NB4 (cell line): ENCODE measurements around the gene SRPRA.
"Not testable (repeated sequence)": the region's sequence is repeated elsewhere in the genome, so short reads cannot be mapped to it uniquely, and the experiment has no call there.

Experiments
- DNase-seq: peaks from one replicate; pipeline ENCODE4 v3.0.0; 2010; ENCODE audit warnings: low read depth
- H3K4me3 ChIP-seq: one replicate; pipeline ENCODE4 v1.5.1; 2011; ENCODE audit warnings: mild to moderate bottlenecking, low read depth, low read length, moderate library complexity
- MYC ChIP-seq: IDR thresholded peaks from 2 replicates; pipeline ENCODE4 v1.6.1; 2011; ENCODE audit warnings: low read depth, low read length
- POLR2A ChIP-seq: IDR thresholded peaks from 2 replicates; pipeline ENCODE4 v1.6.1; 2011; ENCODE audit warnings: mild to moderate bottlenecking; ENCODE audit not compliant: insufficient read length; ENCODE audit errors: extremely low read depth
- TF ChIP-seq, protein P1 (sequence below): IDR thresholded peaks from 2 replicates; pipeline ENCODE4 v1.6.1; 2011; ENCODE audit warnings: low read depth, low read length
- TF ChIP-seq, protein P2 (sequence below): IDR thresholded peaks from one replicate; pipeline ENCODE4 v1.5.1; 2012; ENCODE audit warnings: low read depth, low read length

Gene SRPRA

DNA sequence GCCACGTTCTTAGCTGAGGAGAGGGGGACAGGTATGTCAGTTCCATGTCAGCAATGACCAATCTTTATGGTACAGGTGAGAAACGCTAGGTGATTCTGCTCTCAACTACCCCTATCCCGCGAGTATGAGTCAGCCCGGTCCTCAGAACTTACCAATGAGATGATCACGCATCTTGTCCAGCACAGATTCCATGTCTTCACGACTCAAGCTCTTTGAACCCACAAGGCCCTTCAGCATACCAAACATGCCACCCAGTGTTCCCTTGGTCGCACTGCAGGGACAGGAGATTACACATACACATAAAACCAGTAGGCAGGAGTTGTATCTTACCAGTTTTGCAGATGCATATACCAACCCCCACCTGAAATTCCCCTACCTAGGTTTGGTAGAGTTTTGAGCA lies 2.9 kb downstream of the SRPRA start:
- no peak overlapping the region for H3K4me3 ChIP-seq
- peak; percentile 37 for DNase-seq
- TF ChIP-seq, protein P1, sequence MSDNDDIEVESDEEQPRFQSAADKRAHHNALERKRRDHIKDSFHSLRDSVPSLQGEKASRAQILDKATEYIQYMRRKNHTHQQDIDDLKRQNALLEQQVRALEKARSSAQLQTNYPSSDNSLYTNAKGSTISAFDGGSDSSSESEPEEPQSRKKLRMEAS: no peak
- TF ChIP-seq MYC: no peak
- TF ChIP-seq POLR2A: no peak
- TF ChIP-seq, protein P2, sequence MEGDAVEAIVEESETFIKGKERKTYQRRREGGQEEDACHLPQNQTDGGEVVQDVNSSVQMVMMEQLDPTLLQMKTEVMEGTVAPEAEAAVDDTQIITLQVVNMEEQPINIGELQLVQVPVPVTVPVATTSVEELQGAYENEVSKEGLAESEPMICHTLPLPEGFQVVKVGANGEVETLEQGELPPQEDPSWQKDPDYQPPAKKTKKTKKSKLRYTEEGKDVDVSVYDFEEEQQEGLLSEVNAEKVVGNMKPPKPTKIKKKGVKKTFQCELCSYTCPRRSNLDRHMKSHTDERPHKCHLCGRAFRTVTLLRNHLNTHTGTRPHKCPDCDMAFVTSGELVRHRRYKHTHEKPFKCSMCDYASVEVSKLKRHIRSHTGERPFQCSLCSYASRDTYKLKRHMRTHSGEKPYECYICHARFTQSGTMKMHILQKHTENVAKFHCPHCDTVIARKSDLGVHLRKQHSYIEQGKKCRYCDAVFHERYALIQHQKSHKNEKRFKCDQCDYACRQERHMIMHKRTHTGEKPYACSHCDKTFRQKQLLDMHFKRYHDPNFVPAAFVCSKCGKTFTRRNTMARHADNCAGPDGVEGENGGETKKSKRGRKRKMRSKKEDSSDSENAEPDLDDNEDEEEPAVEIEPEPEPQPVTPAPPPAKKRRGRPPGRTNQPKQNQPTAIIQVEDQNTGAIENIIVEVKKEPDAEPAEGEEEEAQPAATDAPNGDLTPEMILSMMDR: no peak

DNA sequence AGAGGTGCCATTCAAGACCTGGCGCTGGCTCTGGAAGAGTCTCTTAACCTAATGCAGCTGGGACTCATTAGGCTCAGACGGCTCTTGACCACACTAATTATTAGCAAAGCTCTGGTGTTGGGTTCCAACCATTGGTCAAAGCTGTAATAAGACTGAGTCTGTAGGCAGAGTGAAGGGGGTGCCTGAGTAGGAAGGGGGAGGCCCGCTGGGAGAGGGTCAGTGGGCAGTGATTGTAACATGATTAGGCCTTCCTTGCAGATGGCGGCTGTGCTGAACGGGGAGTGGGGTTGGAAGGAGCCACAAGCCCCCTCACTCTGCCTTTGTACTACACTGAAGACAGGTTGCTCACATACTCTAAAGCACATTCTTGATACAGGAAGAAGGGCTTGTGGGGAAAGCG lies 5.2 kb downstream of the SRPRA start:
- DNase-seq: no peak
- TF ChIP-seq, protein P2: no peak
- TF ChIP-seq MYC (no peak), POLR2A (no peak)
- TF ChIP-seq, protein P1: no peak
- no peak overlapping the region for H3K4me3 ChIP-seq

DNA sequence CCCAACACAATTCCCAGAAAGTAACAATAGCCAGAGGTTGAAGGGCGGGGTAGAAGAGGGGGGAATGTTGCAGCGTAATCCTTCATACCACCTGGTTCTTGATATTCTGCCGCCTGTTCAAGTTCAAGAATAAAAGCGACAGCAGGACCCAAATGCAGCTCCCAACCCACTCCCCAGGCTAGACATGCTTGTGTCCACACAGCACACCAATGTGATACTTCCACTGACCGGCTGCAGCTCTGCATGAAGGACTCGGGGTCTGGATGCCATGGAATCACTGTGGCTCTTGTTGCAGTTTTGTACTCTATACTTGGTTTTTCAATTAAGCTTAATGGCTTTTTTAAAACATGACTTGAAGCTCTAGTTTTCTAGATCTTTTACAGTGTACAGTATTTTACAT lies 6.5 kb downstream of the SRPRA start:
- DNase-seq: no peak
- no peak overlapping the region for H3K4me3 ChIP-seq
- TF ChIP-seq, protein P2: no peak
- no peak for TF ChIP-seq MYC

DNA sequence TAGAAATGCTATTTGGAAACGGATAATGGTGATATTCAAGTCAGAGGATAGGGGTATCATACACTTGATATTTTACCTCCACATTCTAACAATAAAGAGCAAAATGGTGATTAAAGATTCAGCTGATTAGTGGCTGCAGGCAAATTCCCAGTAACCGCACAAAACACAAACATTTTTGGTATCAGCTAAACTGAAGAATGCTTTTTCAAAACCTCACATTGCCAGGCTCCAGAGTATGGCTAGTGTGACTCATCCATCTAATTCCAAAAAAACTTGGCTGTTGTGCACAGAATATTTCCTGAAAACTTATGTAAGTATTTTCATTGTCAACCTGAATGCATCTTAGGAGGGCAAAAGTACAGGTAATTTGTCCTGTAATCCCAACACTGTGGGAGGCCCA lies 10.9 kb downstream of the SRPRA start:
- TF ChIP-seq, protein P2: no peak
- TF ChIP-seq, protein P1: no peak
- TF ChIP-seq MYC: no peak
- no peak for TF ChIP-seq POLR2A
- DNase-seq: no peak
- H3K4me3 ChIP-seq: no peak overlapping the region

DNA sequence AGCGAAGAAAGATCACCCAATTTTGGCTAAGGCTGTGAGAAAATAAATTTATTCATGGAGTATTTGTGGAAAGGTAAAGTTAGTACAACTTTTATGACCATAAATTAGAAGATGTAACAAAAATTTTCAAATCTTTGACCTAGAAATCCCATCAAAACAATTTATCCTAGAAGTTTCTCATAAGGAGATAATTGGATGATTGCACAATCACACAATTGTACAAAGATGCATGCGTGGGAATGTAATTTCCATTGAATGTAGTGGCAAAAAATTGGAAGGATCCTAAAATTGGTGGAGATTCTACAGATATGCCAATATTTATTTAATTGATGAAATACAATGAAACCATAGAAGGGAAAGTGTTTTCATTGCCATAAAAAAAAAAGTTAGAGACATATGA lies 11.6 kb downstream of the SRPRA start:
- TF ChIP-seq, protein P2: no peak
- no peak overlapping the region for H3K4me3 ChIP-seq
- no peak for DNase-seq

DNA sequence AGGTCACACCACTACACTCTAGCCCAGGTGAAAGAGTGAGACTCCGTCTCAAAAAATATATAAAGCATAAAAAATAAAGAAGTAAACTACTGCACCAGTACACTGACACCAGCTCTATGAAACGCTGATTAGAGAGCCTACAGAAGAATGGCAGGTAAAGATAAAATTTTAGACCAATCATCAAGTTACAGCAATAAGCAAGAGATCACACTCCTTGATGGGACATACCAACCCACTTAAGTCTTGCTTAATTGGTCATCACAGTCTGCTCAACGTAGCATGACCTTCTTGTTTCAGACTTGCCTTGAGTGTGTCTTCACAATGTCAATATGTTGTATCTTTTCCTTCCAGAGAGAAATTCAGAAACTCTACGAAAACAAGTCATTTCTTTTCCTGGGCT lies 12.5 kb downstream of the SRPRA start:
- TF ChIP-seq, protein P1: no peak
- TF ChIP-seq, protein P2: no peak
- TF ChIP-seq MYC: no peak
- no peak for TF ChIP-seq POLR2A
- H3K4me3 ChIP-seq: no peak overlapping the region
- no peak for DNase-seq

DNA sequence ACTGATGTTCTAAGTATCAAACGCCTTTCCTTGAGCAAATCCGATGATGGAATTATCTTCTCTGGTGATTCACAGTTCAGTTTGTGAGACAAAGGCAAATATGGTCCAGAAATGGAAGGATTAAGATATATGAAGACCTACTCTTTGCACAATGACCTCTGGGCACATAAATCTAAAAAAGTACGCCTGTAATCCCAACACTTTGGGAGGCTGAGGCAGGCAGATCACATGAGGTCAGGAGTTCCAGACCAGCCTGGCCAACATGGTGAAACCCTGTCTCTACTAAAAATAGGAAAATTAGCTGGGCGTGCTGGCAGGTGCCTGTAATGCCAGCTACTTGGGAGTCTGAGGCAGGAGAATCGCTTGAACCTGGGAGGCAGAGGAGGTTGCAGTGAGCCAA lies 13.2 kb downstream of the SRPRA start:
- H3K4me3 ChIP-seq: not testable (repeated sequence)

More for the DNA sequence above, 13.2 kb downstream of the SRPRA start:
- DNase-seq: not testable (repeated sequence)
